ENCODE measurements around the gene CYP3A7.
A peak's percentile ranks its signal among the peaks of the same experiment; 100 is the strongest.
"Not testable (repeated sequence)": the region's sequence is repeated elsewhere in the genome, so short reads cannot be mapped to it uniquely, and the experiment has no call there.

CYP3A7 gene

GRCh38 chr7:99730992-99731391 lies 4.0 kb downstream of the CYP3A7 start:
- Mint-ChIP-seq H3K4me3 (no peak overlapping the region), H3K4me1 (peaks cover 17% of the 10 kb centered on the region), H3K27ac (no peak overlapping the region), H3K9me3 (no peaks in the 10 kb centered on the region), H3K27me3 (no peaks in the 10 kb centered on the region)
- DNase-seq (no peak), ATAC-seq (no peak)

- Mint-ChIP-seq H3K4me1 (peaks cover 12% of the 10 kb centered on the region), H3K4me3 (no peak overlapping the region), H3K9me3 (no peaks in the 10 kb centered on the region), H3K27ac (no peak overlapping the region), H3K27me3 (no peaks in the 10 kb centered on the region)
- ATAC-seq = no peak
- DNase-seq = no peak
Measured at GRCh38 chr7:99730238-99730810, 4.7 kb downstream of the CYP3A7 start.

GRCh38 chr7:99729486-99730237 lies 5.3 kb downstream of the CYP3A7 start:
- DNase-seq (no peak), ATAC-seq (no peak)
- H3K4me3 Mint-ChIP-seq = no peak overlapping the region
- no peak overlapping the region for H3K27ac Mint-ChIP-seq
- no peaks in the 10 kb centered on the region for H3K9me3 Mint-ChIP-seq
- no peaks in the 10 kb centered on the region for H3K27me3 Mint-ChIP-seq
- H3K4me1 Mint-ChIP-seq = peaks cover 11% of the 10 kb centered on the region

- no peak overlapping the region for H3K4me3 Mint-ChIP-seq
- H3K4me1 Mint-ChIP-seq = peaks cover 11% of the 10 kb centered on the region
- no peaks in the 10 kb centered on the region for H3K27me3 Mint-ChIP-seq
- no peak overlapping the region for H3K27ac Mint-ChIP-seq
- DNase-seq (no peak), ATAC-seq (no peak)
- H3K9me3 Mint-ChIP-seq = no peaks in the 10 kb centered on the region
Measured at GRCh38 chr7:99728615-99729014, 6.4 kb downstream of the CYP3A7 start.

GRCh38 chr7:99723201-99723600 lies 11.8 kb downstream of the CYP3A7 start:
- not testable (repeated sequence) for DNase-seq, H3K27ac Mint-ChIP-seq, H3K9me3 Mint-ChIP-seq, ATAC-seq, H3K27me3 Mint-ChIP-seq, H3K4me3 Mint-ChIP-seq
- peaks cover 25% of the 10 kb centered on the region for H3K4me1 Mint-ChIP-seq

- Mint-ChIP-seq H3K27ac (no peak overlapping the region), H3K4me3 (no peak overlapping the region), H3K27me3 (no peaks in the 10 kb centered on the region), H3K9me3 (no peaks in the 10 kb centered on the region), H3K4me1 (peaks cover 25% of the 10 kb centered on the region)
- peak; percentile 71 for ATAC-seq
- DNase-seq = no peak
Measured at GRCh38 chr7:99720800-99721595, 14.0 kb downstream of the CYP3A7 start.

GRCh38 chr7:99719996-99720769 lies 14.8 kb downstream of the CYP3A7 start:
- no peaks in the 10 kb centered on the region for H3K27me3 Mint-ChIP-seq
- DNase-seq = no peak
- H3K4me3 Mint-ChIP-seq = no peak overlapping the region
- H3K27ac Mint-ChIP-seq = no peak overlapping the region
- H3K9me3 Mint-ChIP-seq = peaks cover 0 to 3% of the 10 kb centered on the region in 2 donors
- H3K4me1 Mint-ChIP-seq = peaks cover 25% of the 10 kb centered on the region
- ATAC-seq = peak; percentile 73

- ATAC-seq (no peak), DNase-seq (no peak)
- H3K4me1 Mint-ChIP-seq = peaks cover 4% of the 10 kb centered on the region
- no peaks in the 10 kb centered on the region for H3K27me3 Mint-ChIP-seq
- no peak overlapping the region for H3K4me3 Mint-ChIP-seq
- no peak overlapping the region for H3K27ac Mint-ChIP-seq
- peaks cover 0 to 11% of the 10 kb centered on the region in 2 donors for H3K9me3 Mint-ChIP-seq
Measured at GRCh38 chr7:99713995-99714570, 20.9 kb downstream of the CYP3A7 start.

- no peaks in the 10 kb centered on the region for H3K4me1 Mint-ChIP-seq
- no peak overlapping the region for H3K4me3 Mint-ChIP-seq
- no peaks in the 10 kb centered on the region for H3K27me3 Mint-ChIP-seq
- DNase-seq = no peak
- no peak for ATAC-seq
- H3K9me3 Mint-ChIP-seq = peaks cover 10 to 11% of the 10 kb centered on the region in 2 donors
- peak overlapping the region in 1 of 2 donors; percentile 49 for H3K27ac Mint-ChIP-seq
Measured at GRCh38 chr7:99709838-99710578, 25.0 kb downstream of the CYP3A7 start.

- Mint-ChIP-seq H3K4me3 (no peak overlapping the region), H3K27me3 (no peaks in the 10 kb centered on the region), H3K9me3 (peaks cover 9 to 10% of the 10 kb centered on the region in 2 donors), H3K27ac (no peak overlapping the region), H3K4me1 (no peaks in the 10 kb centered on the region)
- ATAC-seq = no peak
- no peak for DNase-seq
Measured at GRCh38 chr7:99709260-99709659, 25.7 kb downstream of the CYP3A7 start.

- H3K27me3 Mint-ChIP-seq = no peaks in the 10 kb centered on the region
- H3K9me3 Mint-ChIP-seq = peaks cover 6 to 10% of the 10 kb centered on the region in 2 donors
- no peak overlapping the region for H3K4me3 Mint-ChIP-seq
- H3K27ac Mint-ChIP-seq = peak overlapping the region in 1 of 2 donors; percentile 83
- DNase-seq (no peak), ATAC-seq (no peak)
- no peaks in the 10 kb centered on the region for H3K4me1 Mint-ChIP-seq
Measured at GRCh38 chr7:99707096-99707495, 27.9 kb downstream of the CYP3A7 start.

- Mint-ChIP-seq H3K27ac (no peak overlapping the region), H3K4me1 (peaks cover 13% of the 10 kb centered on the region), H3K27me3 (no peaks in the 10 kb centered on the region), H3K9me3 (no peaks in the 10 kb centered on the region), H3K4me3 (no peak overlapping the region)
- no peak for ATAC-seq
- DNase-seq = no peak
Measured at GRCh38 chr7:99699946-99700345, 35.0 kb downstream of the CYP3A7 start.

- H3K9me3 Mint-ChIP-seq, H3K27me3 Mint-ChIP-seq, ATAC-seq, H3K27ac Mint-ChIP-seq, H3K4me3 Mint-ChIP-seq, DNase-seq: not testable (repeated sequence)
- peaks cover 13% of the 10 kb centered on the region for H3K4me1 Mint-ChIP-seq
Measured at GRCh38 chr7:99698867-99699730, 35.9 kb downstream of the CYP3A7 start.

- Mint-ChIP-seq H3K27me3 (no peaks in the 10 kb centered on the region), H3K4me3 (no peak overlapping the region), H3K4me1 (peaks cover 26% of the 10 kb centered on the region), H3K27ac (no peak overlapping the region), H3K9me3 (no peaks in the 10 kb centered on the region)
- DNase-seq = no peak
- ATAC-seq = no peak
Measured at GRCh38 chr7:99694912-99695304, 40.1 kb downstream of the CYP3A7 start.

All from stimulated activated naive CD8-positive, alpha-beta T cell treated with anti-CD3 and anti-CD28 coated beads, Interleukin-15, amount 100 ng/mL, for 72 hours (primary cell).